Activated naive CD8-positive, alpha-beta T cell treated with anti-CD3 and anti-CD28 coated beads, Interleukin-2, amount 50 U/mL, for 24 hours (primary cell): ENCODE data around the gene PHACTR1.

Experiments
- ATAC-seq: fragments of 150-1000 bp; cut with Tn5 transposase; one replicate; pipeline ENCODE4 v1.10.0; 2021
- DNase-seq: peaks from one replicate; pipeline ENCODE4 v3.0.0; 2021
- H3K27ac Mint-ChIP-seq: one replicate; pipeline ENCODE4 v1.8.0; 2021; ENCODE audit warnings: mild to moderate bottlenecking, mixed read lengths
- H3K27me3 Mint-ChIP-seq: one replicate; pipeline ENCODE4 v1.8.0; 2021; ENCODE audit warnings: mixed read lengths
- H3K36me3 Mint-ChIP-seq: one replicate; pipeline ENCODE4 v1.8.0; 2021; ENCODE audit warnings: low read depth, mixed read lengths
- H3K4me1 Mint-ChIP-seq: one replicate; pipeline ENCODE4 v1.8.0; 2021; ENCODE audit warnings: mixed read lengths
- H3K4me3 Mint-ChIP-seq: one replicate; pipeline ENCODE4 v1.8.0; 2021; ENCODE audit warnings: mild to moderate bottlenecking, moderate library complexity, mixed read lengths
- H3K9me3 Mint-ChIP-seq: one replicate; pipeline ENCODE4 v1.8.0; 2021; ENCODE audit warnings: mixed read lengths

PHACTR1 gene

DNA sequence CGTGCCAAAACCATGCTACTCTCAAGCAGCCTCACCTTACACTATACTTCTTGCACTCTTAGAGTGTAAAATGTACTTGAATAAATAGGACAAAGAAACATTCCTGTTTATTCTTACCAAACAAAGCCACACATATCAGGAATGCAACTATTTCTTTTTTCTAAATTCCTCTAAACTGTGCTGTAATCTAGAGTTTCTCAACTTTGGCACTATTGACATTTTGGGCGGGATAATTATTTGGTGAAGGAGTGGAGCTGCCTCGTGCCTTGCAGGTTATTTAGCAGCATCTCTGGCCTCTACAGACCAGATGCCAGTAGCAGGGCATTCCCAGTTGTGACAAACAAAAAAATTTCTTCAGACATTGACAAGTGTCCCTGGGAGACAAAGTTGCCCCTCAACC is 86.9 kb downstream of the PHACTR1 start:
- ATAC-seq (no peak), DNase-seq (no peak)
- Mint-ChIP-seq H3K4me3 (no peak overlapping the region), H3K27me3 (peaks cover 18% of the 10 kb centered on the region), H3K4me1 (peaks cover 10% of the 10 kb centered on the region), H3K27ac (no peak overlapping the region), H3K36me3 (no peaks in the 10 kb centered on the region), H3K9me3 (no peaks in the 10 kb centered on the region)

DNA sequence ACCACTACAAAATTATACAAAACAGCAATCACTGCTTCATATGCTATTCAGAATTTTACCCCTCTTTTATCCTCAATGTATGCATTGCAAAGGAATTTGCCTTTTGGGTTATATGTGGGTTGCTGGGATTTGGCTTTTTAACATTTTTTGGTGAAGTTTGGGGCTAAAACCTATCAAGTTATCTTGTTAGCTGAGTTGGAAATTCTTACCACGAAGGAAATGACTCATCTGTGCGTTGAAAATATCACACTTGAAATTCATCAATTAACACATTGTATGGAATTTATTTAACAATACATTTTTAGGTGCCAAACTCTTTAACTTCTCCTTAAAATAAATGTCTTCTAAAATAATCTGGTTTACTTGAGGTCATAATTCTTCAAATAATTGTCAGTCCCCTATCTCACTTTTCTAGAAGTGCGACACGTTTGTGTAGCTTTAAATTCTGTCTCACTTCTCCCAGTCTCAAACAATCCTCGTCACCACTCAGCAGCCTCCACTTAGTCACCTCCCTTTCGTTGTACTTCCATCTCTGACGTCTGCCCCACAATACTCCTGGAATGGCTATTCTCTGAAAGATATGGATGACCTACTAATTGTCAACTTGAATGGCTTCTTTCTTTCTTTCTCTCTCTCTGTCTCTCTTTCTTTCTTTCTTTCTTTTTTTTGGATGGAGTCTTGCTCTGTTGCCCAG is 88.5 kb downstream of the PHACTR1 start:
- Mint-ChIP-seq H3K36me3 (no peaks in the 10 kb centered on the region), H3K9me3 (no peaks in the 10 kb centered on the region), H3K27ac (no peak overlapping the region), H3K4me1 (peaks cover 10% of the 10 kb centered on the region), H3K27me3 (peaks cover 16% of the 10 kb centered on the region), H3K4me3 (no peak overlapping the region)
- DNase-seq (no peak), ATAC-seq (no peak)

DNA sequence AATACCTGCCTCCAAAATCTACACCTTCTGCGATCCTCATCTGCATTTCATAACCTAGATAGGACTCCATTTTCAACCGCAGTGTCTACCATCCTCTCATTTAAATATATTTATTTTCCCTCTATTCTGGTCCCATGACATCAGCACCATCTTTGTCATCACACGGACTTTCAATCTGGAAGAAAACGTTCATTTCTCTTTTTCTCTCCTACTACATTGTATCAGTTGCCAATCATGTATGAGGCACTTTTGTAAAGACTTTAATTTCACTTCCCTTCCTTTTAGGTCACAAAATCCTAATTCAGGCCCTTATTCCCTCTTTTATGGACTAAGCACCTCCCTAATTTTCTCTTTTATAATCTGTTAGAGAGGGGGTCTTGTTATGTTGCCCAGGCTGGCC is 89.6 kb downstream of the PHACTR1 start:
- ATAC-seq (no peak), DNase-seq (no peak)
- Mint-ChIP-seq H3K27me3 (peaks cover 16% of the 10 kb centered on the region), H3K27ac (no peak overlapping the region), H3K9me3 (no peaks in the 10 kb centered on the region), H3K4me3 (no peak overlapping the region), H3K36me3 (no peaks in the 10 kb centered on the region), H3K4me1 (peaks cover 10% of the 10 kb centered on the region)

DNA sequence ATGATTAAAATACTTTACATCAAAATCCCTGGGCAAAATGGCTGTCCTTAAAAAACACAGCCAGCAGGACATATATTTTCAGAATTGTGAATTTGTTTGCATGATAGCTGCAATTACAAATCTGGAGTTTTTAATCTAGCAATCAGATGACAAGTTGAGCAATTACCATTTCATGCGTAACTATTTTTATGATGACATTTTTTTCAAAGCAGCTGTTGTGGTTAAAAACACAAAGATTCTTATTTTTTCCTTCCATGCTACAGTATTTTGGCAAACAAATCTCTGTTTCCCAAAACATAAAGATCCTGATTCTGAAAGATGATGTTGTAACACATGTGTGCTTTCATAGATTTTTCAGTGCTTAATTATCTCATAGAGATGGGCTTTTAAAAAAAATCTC is 90.2 kb downstream of the PHACTR1 start:
- no peak overlapping the region for H3K27ac Mint-ChIP-seq
- no peaks in the 10 kb centered on the region for H3K36me3 Mint-ChIP-seq
- no peak for ATAC-seq
- DNase-seq = no peak
- no peak overlapping the region for H3K4me3 Mint-ChIP-seq
- H3K9me3 Mint-ChIP-seq = no peaks in the 10 kb centered on the region
- H3K27me3 Mint-ChIP-seq = peaks cover 16% of the 10 kb centered on the region
- peaks cover 10% of the 10 kb centered on the region for H3K4me1 Mint-ChIP-seq

DNA sequence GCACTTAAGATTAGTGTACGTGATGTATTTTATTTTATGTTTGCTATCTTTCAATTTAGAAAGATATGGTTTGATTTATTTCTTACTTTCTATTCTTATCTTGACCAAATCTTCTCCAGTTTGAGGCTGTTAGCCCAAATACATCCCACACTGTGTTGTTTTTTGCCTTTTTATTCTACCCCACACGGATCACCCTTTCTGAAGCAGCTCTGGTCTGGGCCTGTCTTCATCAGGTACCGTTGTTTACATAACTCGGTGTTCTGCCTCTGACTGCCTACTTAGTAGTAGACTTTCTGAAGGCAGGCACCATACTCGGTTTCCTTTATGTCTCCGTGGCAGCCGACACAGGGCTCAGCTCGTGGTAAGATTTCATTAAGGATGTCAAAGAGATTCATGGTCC is 95.0 kb downstream of the PHACTR1 start:
- ATAC-seq = no peak
- Mint-ChIP-seq H3K9me3 (no peaks in the 10 kb centered on the region), H3K4me1 (no peaks in the 10 kb centered on the region), H3K27me3 (peaks cover 6% of the 10 kb centered on the region), H3K27ac (no peak overlapping the region), H3K36me3 (no peaks in the 10 kb centered on the region), H3K4me3 (no peak overlapping the region)
- no peak for DNase-seq

DNA sequence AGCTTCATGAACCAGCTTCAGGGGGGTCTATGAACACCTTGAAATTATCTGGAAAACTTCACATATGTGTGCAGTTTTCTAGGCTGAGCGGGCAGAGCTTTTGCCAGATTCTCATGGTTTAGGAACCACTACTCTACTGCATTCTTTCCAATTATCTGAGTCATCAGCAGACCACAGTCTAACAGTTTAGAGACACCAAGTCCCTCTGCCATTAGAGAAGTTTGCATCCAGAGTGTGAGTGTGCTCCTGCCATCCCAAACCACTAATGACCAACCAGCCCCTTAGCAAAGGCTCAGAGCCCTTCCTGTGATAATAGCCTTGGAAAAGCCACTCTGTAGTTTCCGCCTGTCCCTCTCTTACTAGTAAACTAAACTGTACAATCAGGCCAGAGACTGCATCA is 96.8 kb downstream of the PHACTR1 start:
- Mint-ChIP-seq H3K4me1 (no peaks in the 10 kb centered on the region), H3K27ac (no peak overlapping the region), H3K36me3 (no peaks in the 10 kb centered on the region), H3K27me3 (peaks cover 10% of the 10 kb centered on the region), H3K9me3 (no peaks in the 10 kb centered on the region), H3K4me3 (no peak overlapping the region)
- ATAC-seq (no peak), DNase-seq (no peak)

DNA sequence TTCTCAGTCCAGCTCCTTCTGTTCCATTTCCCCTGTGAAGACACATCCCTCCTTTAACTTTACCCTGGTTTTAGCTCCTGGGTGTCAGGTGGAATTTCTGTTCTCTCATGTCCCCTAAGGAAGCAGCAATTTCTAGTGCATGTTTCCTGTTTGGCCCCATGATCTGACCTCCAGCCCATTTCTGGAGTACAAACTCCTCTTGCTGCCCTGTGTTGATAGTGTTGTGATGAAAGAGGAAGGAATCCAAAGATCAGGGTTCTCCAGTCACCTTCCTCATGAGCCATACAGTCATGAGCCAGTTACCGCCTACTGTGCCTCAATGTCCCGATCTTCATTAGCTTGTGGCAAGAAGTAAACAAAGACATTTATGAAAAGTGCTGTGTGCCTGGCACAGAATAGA is 97.4 kb downstream of the PHACTR1 start:
- H3K4me1 Mint-ChIP-seq = no peaks in the 10 kb centered on the region
- peaks cover 13% of the 10 kb centered on the region for H3K27me3 Mint-ChIP-seq
- H3K4me3 Mint-ChIP-seq = no peak overlapping the region
- H3K27ac Mint-ChIP-seq = no peak overlapping the region
- no peaks in the 10 kb centered on the region for H3K36me3 Mint-ChIP-seq
- H3K9me3 Mint-ChIP-seq = no peaks in the 10 kb centered on the region
- no peak for DNase-seq
- no peak for ATAC-seq

DNA sequence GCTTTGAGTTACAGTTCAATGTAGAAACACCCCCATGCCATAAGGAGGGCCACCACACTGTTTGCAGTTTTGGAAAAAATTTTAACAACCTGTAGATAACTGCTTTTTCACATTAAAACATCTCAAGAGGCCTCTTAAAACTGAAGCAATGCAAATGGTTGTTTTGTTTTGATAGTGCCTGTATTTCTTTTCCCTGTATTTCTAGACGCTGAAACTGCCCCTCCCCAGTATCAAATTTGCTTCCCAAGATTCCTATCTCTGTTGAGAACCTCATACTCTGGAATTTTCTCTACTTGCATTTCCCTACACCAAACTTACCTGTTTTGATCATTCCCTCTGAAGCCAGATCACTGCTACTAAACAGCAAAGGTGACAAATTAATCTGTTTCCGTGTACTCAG is 98.5 kb downstream of the PHACTR1 start:
- Mint-ChIP-seq H3K9me3 (no peaks in the 10 kb centered on the region), H3K4me3 (no peak overlapping the region), H3K36me3 (no peaks in the 10 kb centered on the region), H3K4me1 (no peaks in the 10 kb centered on the region), H3K27me3 (peaks cover 17% of the 10 kb centered on the region), H3K27ac (no peak overlapping the region)
- DNase-seq (no peak), ATAC-seq (no peak)

DNA sequence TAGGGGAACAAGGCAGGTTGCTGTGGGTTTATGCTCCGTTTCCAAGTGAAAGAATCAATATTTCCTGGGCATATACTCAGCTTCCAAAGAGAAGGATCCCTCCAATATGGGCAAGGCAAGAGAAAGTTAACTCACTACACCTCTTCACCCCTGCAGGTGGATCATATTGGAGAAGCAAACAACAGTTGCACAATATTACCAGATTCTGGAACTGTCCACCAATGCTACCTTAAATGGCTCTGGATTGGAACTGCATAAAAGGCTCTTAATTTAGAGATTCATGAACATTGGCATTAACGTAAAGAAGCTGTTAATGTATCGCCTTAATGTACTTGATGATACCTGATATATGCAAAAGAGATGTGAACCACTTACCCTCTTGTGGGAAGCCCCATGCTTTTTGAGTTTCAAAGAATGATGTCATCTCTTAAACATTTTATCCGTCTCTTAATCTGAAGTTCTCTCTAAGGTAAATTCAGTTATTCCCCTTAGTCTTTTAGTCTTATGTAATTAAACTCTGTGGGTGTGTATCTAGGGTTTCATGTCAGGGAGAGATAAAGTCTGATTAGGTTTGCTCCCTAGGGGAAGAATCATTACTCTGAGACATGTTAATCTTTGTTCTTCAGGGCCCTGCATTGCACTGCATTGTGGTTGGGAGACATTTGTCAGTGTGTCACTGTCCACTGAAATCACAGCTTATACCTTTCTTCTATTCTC is 99.5 kb downstream of the PHACTR1 start:
- H3K27ac Mint-ChIP-seq = no peak overlapping the region
- no peaks in the 10 kb centered on the region for H3K4me1 Mint-ChIP-seq
- ATAC-seq = no peak
- no peak for DNase-seq
- H3K27me3 Mint-ChIP-seq = peaks cover 21% of the 10 kb centered on the region
- no peak overlapping the region for H3K4me3 Mint-ChIP-seq
- no peaks in the 10 kb centered on the region for H3K36me3 Mint-ChIP-seq
- no peaks in the 10 kb centered on the region for H3K9me3 Mint-ChIP-seq

DNA sequence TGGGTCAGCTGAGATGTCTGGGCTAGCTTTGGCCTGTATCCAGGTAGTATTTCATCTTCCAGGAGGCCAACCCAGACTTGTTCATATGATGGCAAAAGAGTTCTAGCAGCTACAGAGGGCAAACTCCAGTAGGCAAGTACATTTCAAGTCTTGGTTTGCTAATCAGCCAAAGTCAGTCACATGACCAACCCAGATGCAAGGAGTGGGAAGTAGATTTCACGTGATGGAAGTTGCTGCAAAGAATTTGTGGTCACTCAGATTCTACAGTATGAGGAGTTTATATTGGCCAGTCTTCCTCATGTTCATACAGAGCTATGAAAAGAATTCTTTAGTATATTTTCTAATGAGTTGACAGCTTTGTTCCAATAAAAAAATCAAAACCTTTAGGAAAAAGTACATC is 101.8 kb downstream of the PHACTR1 start:
- H3K4me1 Mint-ChIP-seq = no peaks in the 10 kb centered on the region
- no peak overlapping the region for H3K27ac Mint-ChIP-seq
- peaks cover 18% of the 10 kb centered on the region for H3K27me3 Mint-ChIP-seq
- no peak for DNase-seq
- no peaks in the 10 kb centered on the region for H3K9me3 Mint-ChIP-seq
- no peaks in the 10 kb centered on the region for H3K36me3 Mint-ChIP-seq
- H3K4me3 Mint-ChIP-seq = no peak overlapping the region
- ATAC-seq = no peak

DNA sequence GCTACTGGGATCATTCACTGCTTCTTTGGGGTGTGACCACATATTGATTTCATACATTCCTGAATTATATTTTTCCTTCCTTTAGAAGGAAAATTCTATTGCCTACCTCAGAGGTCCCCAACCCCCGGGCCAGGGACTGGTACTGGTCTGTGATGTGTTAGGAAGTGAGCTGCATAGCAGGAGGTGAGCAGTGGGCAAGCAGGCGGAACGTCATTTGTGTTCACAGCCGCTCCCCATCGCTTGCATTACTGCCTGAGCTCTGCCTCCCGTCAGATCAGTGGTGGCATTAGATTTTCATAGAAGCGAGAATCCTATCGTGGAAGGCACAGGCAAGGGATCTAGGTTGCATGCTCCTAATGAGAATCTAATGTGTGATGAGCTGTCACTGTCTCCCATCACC is 107.3 kb downstream of the PHACTR1 start:
- Mint-ChIP-seq H3K27ac (no peak overlapping the region), H3K4me3 (no peak overlapping the region), H3K9me3 (no peaks in the 10 kb centered on the region), H3K27me3 (peaks cover 13% of the 10 kb centered on the region), H3K36me3 (no peaks in the 10 kb centered on the region), H3K4me1 (no peaks in the 10 kb centered on the region)
- ATAC-seq (no peak), DNase-seq (no peak)

DNA sequence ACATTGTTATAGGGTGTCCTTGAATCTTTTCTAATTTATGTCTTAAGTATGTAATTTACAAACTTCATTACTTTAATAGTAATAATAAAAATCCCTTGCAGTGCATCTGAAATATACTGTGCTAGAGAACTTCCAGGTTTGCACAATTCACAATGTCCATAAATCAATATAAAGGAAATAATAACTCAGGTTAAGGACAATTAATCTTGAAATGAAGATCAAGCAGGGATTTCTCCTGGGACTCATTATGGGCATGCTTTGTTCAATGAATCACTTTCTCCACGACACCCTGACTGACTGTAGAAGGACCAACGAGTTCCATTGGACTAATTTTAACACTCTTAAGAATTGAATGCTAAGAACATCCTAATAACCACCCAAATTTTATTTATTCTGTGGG is 110.0 kb downstream of the PHACTR1 start:
- no peaks in the 10 kb centered on the region for H3K4me1 Mint-ChIP-seq
- H3K9me3 Mint-ChIP-seq = no peaks in the 10 kb centered on the region
- H3K36me3 Mint-ChIP-seq = no peaks in the 10 kb centered on the region
- H3K27me3 Mint-ChIP-seq = no peaks in the 10 kb centered on the region
- no peak overlapping the region for H3K4me3 Mint-ChIP-seq
- DNase-seq (no peak), ATAC-seq (no peak)
- no peak overlapping the region for H3K27ac Mint-ChIP-seq

DNA sequence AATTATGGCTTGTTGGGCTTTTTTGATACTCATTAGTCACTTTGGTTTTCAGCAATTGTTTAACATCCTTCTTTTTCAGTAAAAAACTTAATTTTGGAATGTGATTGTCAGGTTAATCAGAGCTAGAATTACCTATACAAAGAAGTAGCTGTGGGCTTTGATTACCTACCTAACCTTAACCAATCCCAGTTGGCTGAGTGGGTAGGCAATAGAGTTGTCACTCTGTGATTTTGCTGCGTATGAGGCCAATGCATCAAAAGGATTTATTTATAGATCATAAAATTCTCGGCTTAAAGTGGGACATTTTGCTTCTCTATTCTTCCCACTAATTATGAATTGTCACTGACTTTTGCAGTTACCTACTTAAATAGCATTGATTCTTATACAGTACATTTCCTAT is 111.4 kb downstream of the PHACTR1 start:
- no peaks in the 10 kb centered on the region for H3K27me3 Mint-ChIP-seq
- no peaks in the 10 kb centered on the region for H3K36me3 Mint-ChIP-seq
- DNase-seq (no peak), ATAC-seq (no peak)
- no peaks in the 10 kb centered on the region for H3K4me1 Mint-ChIP-seq
- no peaks in the 10 kb centered on the region for H3K9me3 Mint-ChIP-seq
- H3K27ac Mint-ChIP-seq = no peak overlapping the region
- no peak overlapping the region for H3K4me3 Mint-ChIP-seq

DNA sequence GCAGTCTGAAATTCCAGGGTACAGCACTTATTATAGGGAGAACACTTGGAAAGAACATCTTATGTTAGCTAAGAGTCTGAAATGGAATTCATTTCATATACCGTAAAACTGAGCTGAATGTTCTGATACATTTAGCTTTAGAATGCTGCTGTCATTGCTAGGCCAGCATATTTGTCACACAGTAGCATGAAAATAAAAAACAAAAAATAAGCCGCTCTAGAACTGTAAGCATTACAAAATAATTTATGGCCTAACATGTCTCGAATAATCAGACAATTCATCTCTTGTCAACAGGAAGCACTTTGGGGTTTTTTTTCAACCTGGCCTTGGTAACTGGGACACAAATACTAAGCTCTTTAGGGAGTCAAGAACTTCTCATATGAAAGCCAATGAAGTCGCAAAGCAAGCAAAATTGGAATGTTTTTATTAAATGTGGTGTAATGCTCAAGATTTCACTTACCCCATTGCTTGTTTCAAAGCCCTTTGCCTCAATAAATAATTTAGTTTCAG is 115.7 kb downstream of the PHACTR1 start:
- DNase-seq (no peak), ATAC-seq (no peak)
- Mint-ChIP-seq H3K27ac (no peak overlapping the region), H3K4me3 (no peak overlapping the region), H3K9me3 (peaks cover 4% of the 10 kb centered on the region), H3K4me1 (no peaks in the 10 kb centered on the region), H3K27me3 (peaks cover 3% of the 10 kb centered on the region), H3K36me3 (no peaks in the 10 kb centered on the region)

DNA sequence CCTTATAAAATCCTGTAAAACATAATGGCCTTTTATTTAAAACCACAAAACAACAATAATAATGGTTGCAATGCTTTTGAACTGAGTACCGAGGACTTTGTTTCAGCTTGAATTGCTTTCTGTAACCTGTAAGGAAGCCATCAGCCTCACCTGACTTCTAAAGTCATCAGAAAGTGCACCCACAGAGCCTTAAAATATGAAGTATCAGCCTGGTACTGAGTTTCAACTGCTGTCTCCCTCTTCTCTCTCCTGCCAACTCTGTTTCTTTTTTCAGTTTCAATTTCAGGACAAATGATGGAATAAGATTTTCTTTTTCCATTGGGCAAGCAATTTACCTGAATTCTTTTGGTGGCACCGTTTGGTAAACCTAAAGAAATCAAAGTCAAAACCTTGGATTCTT is 119.4 kb downstream of the PHACTR1 start:
- no peak overlapping the region for H3K27ac Mint-ChIP-seq
- H3K27me3 Mint-ChIP-seq = peaks cover 3% of the 10 kb centered on the region
- ATAC-seq = no peak
- H3K9me3 Mint-ChIP-seq = peaks cover 10% of the 10 kb centered on the region
- H3K4me1 Mint-ChIP-seq = no peaks in the 10 kb centered on the region
- H3K4me3 Mint-ChIP-seq = no peak overlapping the region
- DNase-seq = no peak
- H3K36me3 Mint-ChIP-seq = no peaks in the 10 kb centered on the region
